DOHH2 (cell line): ENCODE data around the gene DLGAP1.

ENCODE experiments used
- CTCF ChIP-seq: fragments of 200-600 bp; sonication (generic); IDR thresholded peaks from one replicate; pipeline ENCODE4 v1.5.1; 2014; ENCODE audit warnings: antibody characterized with exemption, mild to moderate bottlenecking, low read depth, low read length; ENCODE audit not compliant: poor library complexity, severe bottlenecking
- EZH2phosphoT487 ChIP-seq: fragments of 200-600 bp; sonication (generic); IDR thresholded peaks from 2 replicates; pipeline ENCODE4 v1.6.1; 2017; ENCODE audit warnings: borderline replicate concordance, mild to moderate bottlenecking, antibody characterized with exemption, low read length, moderate library complexity, mixed read lengths

- TF ChIP-seq CTCF (no peak), EZH2phosphoT487 (no peak)
Observed at GRCh38 chr18:3753106-3753505, 702.0 kb downstream of the DLGAP1 start.
